SK-N-MC (cell line): Measurements from ENCODE around the gene ADCYAP1R1.

Source experiments
- EZH2 ChIP-seq: fragments of 200-600 bp; sonication (generic); IDR thresholded peaks from one replicate; pipeline ENCODE4 v1.6.1; 2017; ENCODE audit warnings: antibody characterized with exemption
- FOXP2 ChIP-seq: optimal IDR thresholded peaks from 2 replicates; pipeline ENCODE3; 2011; ENCODE audit warnings: mild to moderate bottlenecking, moderate library complexity; ENCODE audit not compliant: insufficient read depth; ENCODE audit errors: extremely low read length, control extremely low read depth
- POLR2AphosphoS5 ChIP-seq: IDR thresholded peaks from 2 replicates; pipeline ENCODE4 v1.6.1; 2012; ENCODE audit warnings: mild to moderate bottlenecking, low read depth, low read length, borderline replicate concordance

- TF ChIP-seq POLR2AphosphoS5: no peak
- TF ChIP-seq EZH2: no peak
- no peak for TF ChIP-seq FOXP2
Observed at GRCh38 chr7:31123726-31124125, 71.6 kb downstream of the ADCYAP1R1 start.
